Colonic mucosa (tissue), 4 donors: ENCODE measurements around the gene B4GAT1. TPM values are rescaled to one million over a fixed set of nuclear protein-coding genes. Genes with fewer than 3 reads are reported as not detected.
A peak's percentile ranks its signal among the peaks of the same experiment; 100 is the strongest.
"Not testable (repeated sequence)": the region's sequence is repeated elsewhere in the genome, so short reads cannot be mapped to it uniquely, and the experiment has no call there.

ENCODE experiments used
- DNase-seq: peaks from one replicate; pipeline ENCODE4 v3.0.0-alpha.2; 2020
- H3K27ac ChIP-seq: fragments of 200-600 bp; one replicate; pipeline ENCODE4 v1.8.0; 2021
- H3K27me3 ChIP-seq: fragments of 200-600 bp; one replicate; pipeline ENCODE4 v1.8.0; 2021
- H3K36me3 ChIP-seq: fragments of 200-600 bp; one replicate; pipeline ENCODE4 v1.8.0; 2021
- H3K4me1 ChIP-seq: fragments of 200-600 bp; one replicate; pipeline ENCODE4 v1.8.0; 2021; ENCODE audit warnings: mild to moderate bottlenecking
- H3K4me3 ChIP-seq: fragments of 200-600 bp; one replicate; pipeline ENCODE4 v1.8.0; 2021
- H3K9ac ChIP-seq, 2 donors: one replicate each; pipeline ENCODE4 v1.7.0; 2013; ENCODE audit warnings: control low read depth in 2 of 2, low read depth in 2 of 2, low read length in 2 of 2
- H3K9me3 ChIP-seq: fragments of 200-600 bp; one replicate; pipeline ENCODE4 v1.8.0; 2021
- intact Hi-C: fragments of 100-400 bp; cut with DNase I; formaldehyde crosslinking; loops from one replicate; pipeline ENCODE4 v1.14.1; 2022
- total RNA-seq, 2 donors: library from RNA; stranded (reverse); fragmentation: NEBNext Ultra II Directional in 1 of 2; extraction: Animal tissue kit (Norgen Biotek cat#: 25700) in 1 of 2; gene quantifications; one replicate each; pipeline ENCODE4 v1.2.1, GENCODE V29; 2021
- TF ChIP-seq, protein P1 (sequence below): fragments of 200-600 bp; IDR thresholded peaks from one replicate; pipeline ENCODE4 v1.8.0; 2022; ENCODE audit warnings: antibody characterized with exemption, mild to moderate bottlenecking
- donor health status: healthy.
- donor health status: DM: no; HTN: no; CAD: no.
- donor health status: DM: no; HTN: no; CAD: no.

The B4GAT1 gene
- total RNA-seq, 2 donors from 2014 or later, result 14.2 to 20.2 TPM

GRCh38 chr11:66314186-66314501, 33.3 kb downstream of the B4GAT1 start:
- H3K4me3 ChIP-seq, result no peak overlapping the region
- intact Hi-C loops, result no loop called here
- TF ChIP-seq, protein P1, sequence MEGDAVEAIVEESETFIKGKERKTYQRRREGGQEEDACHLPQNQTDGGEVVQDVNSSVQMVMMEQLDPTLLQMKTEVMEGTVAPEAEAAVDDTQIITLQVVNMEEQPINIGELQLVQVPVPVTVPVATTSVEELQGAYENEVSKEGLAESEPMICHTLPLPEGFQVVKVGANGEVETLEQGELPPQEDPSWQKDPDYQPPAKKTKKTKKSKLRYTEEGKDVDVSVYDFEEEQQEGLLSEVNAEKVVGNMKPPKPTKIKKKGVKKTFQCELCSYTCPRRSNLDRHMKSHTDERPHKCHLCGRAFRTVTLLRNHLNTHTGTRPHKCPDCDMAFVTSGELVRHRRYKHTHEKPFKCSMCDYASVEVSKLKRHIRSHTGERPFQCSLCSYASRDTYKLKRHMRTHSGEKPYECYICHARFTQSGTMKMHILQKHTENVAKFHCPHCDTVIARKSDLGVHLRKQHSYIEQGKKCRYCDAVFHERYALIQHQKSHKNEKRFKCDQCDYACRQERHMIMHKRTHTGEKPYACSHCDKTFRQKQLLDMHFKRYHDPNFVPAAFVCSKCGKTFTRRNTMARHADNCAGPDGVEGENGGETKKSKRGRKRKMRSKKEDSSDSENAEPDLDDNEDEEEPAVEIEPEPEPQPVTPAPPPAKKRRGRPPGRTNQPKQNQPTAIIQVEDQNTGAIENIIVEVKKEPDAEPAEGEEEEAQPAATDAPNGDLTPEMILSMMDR, result no peak
- H3K9ac ChIP-seq, result peak overlapping the region in 1 of 2 donors; percentile 51
- no peak for DNase-seq
- no peaks in the 10 kb centered on the region for H3K36me3 ChIP-seq
- H3K4me1 ChIP-seq, result peaks cover 5% of the 10 kb centered on the region
- no peaks in the 10 kb centered on the region for H3K27me3 ChIP-seq
- H3K27ac ChIP-seq, result peak overlapping the region; percentile 86
- H3K9me3 ChIP-seq, result no peaks in the 10 kb centered on the region

GRCh38 chr11:66313321-66314185, 33.9 kb downstream of the B4GAT1 start:
- intact Hi-C loops, result no loop called here
- H3K27ac ChIP-seq, result peak overlapping the region; percentile 86
- peaks cover 5% of the 10 kb centered on the region for H3K4me1 ChIP-seq
- H3K9me3 ChIP-seq, result no peaks in the 10 kb centered on the region
- no peaks in the 10 kb centered on the region for H3K27me3 ChIP-seq
- H3K36me3 ChIP-seq, result no peaks in the 10 kb centered on the region
- no peak for DNase-seq
- TF ChIP-seq, protein P1, result no peak
- H3K9ac ChIP-seq, result peak overlapping the region; percentile 51 to 70
- H3K4me3 ChIP-seq, result peak overlapping the region; percentile 25

- peak overlapping the region; percentile 89 for H3K27ac ChIP-seq
- H3K27me3 ChIP-seq, result no peaks in the 10 kb centered on the region
- intact Hi-C loops, result no loop called here
- H3K4me3 ChIP-seq, result peak overlapping the region; percentile 54
- peak; percentile 100 for DNase-seq
- H3K9ac ChIP-seq, result peak overlapping the region; percentile 70 to 73
- H3K36me3 ChIP-seq, result no peaks in the 10 kb centered on the region
- H3K4me1 ChIP-seq, result peaks cover 5% of the 10 kb centered on the region
- TF ChIP-seq, protein P1, result no peak
- H3K9me3 ChIP-seq, result no peaks in the 10 kb centered on the region
Observed at GRCh38 chr11:66312549-66313320, 34.7 kb downstream of the B4GAT1 start.

- no peaks in the 10 kb centered on the region for H3K9me3 ChIP-seq
- H3K4me1 ChIP-seq, result peaks cover 5% of the 10 kb centered on the region
- no peaks in the 10 kb centered on the region for H3K36me3 ChIP-seq
- peak; percentile 94 for DNase-seq
- TF ChIP-seq, protein P1, result no peak
- H3K27me3 ChIP-seq, result no peaks in the 10 kb centered on the region
- intact Hi-C loops, result loop anchor here (1.0 kb wide), 1 partner anchor 77 kb away; no protein-coding TSS in a partner anchor
- peak overlapping the region; percentile 68 to 73 for H3K9ac ChIP-seq
- H3K27ac ChIP-seq, result peak overlapping the region; percentile 89
- peak overlapping the region; percentile 54 for H3K4me3 ChIP-seq
Observed at GRCh38 chr11:66311965-66312548, 35.4 kb downstream of the B4GAT1 start.

GRCh38 chr11:66311470-66311964, 35.9 kb downstream of the B4GAT1 start:
- TF ChIP-seq, protein P1, result peak; percentile 86
- peaks cover 5% of the 10 kb centered on the region for H3K4me1 ChIP-seq
- H3K27ac ChIP-seq, result peak overlapping the region; percentile 89
- intact Hi-C loops, result loop anchor here (1.0 kb wide), 1 partner anchor 78 kb away; no protein-coding TSS in a partner anchor
- H3K9me3 ChIP-seq, result no peaks in the 10 kb centered on the region
- peak overlapping the region; percentile 54 for H3K4me3 ChIP-seq
- H3K9ac ChIP-seq, result peak overlapping the region; percentile 68 to 73
- no peak for DNase-seq
- no peaks in the 10 kb centered on the region for H3K27me3 ChIP-seq
- H3K36me3 ChIP-seq, result no peaks in the 10 kb centered on the region

DNA sequence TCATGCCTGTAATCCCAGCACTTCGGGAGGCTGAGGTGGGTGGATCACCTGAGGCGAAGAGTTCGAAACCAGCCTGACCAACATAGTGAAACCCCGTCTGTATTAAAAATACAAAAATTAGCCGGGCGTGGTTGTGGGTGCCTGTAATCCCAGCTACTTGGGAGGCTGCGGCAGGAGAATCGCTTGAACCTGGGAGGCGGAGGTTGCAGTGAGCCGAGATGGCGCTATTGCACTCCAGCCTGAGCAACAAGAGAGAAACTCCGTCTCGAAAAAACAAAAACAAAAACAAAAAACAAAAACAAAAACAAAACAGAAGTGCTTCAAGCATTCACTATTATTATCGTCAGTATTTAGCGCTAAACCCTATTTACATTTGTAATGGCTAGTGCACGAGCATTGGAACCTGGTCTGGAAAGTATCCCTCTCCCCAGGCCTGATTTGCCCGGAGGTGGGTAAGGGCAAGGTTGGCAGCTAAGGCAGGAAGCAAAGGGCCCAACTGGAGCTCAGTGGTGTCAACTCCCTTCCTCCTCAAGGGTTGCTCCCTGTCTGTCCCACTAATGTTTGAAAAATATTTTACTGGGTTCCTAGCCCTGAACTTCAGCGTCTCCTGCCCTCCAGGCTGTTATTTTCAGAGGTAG, 36.5 kb downstream of the B4GAT1 start:
- intact Hi-C loops, result loop anchor here (1.0 kb wide), 1 partner anchor 78 kb away; no protein-coding TSS in a partner anchor
- not testable (repeated sequence) for H3K9ac ChIP-seq, H3K27ac ChIP-seq, H3K4me3 ChIP-seq, DNase-seq, H3K4me1 ChIP-seq, H3K9me3 ChIP-seq, H3K27me3 ChIP-seq, H3K36me3 ChIP-seq
